K562 (cell line): ENCODE data around the gene POSTN. TPM values are rescaled to one million over a fixed set of nuclear protein-coding genes. Genes with fewer than 3 reads are reported as not detected.

Experiments used
- ATAC-seq: fragments of 200-7000 bp; cut with Tn5 transposase; 3 replicates; pipeline ENCODE4 v1.9.1; 2020; ENCODE audit warnings: moderate library complexity
- BruUV-seq: library from RNA; stranded (reverse); fragments of 400-500 nt; replicated peaks from 2 replicates; lab custom pipeline; 2021; lab: Mats Ljungman, UMichigan
- CTCF ChIA-PET: fragments of 300-600 bp; formaldehyde crosslinking; extraction: SDS; loops from one replicate; lab custom pipeline; 2021; ENCODE audit warnings: low intra/inter-chr PET ratio; lab: Yijun Ruan, JAX
- POLR2A ChIA-PET: fragments of 300-600, 350-650 bp; sonication (Branson Sonifier 250); formaldehyde crosslinking; extraction: SDS; loops from one replicate; lab custom pipeline; 2021; ENCODE audit warnings: antibody characterized with exemption, inconsistent platforms; lab: Yijun Ruan, JAX
- DNase-seq, 4 experiments: peaks; one replicate each; pipeline versions ENCODE4 v3.0.0 to v3.0.0-alpha.2; 2011 to 2018; ENCODE audit warnings: low spot score in 3 of 4, mixed read lengths in 3 of 4; ENCODE audit errors: extremely low read depth in 1 of 4
- FAIRE-seq: peaks from 2 replicates; lab custom pipeline; 2011; peaks lifted over from hg19 to GRCh38; lab: Jason Lieb, UNC
- H2AFZ ChIP-seq: 2 replicates; pipeline ENCODE4 v1.6.0; 2011; ENCODE audit warnings: low read depth, low read length, control low read depth, inconsistent platforms
- H3K27ac ChIP-seq: fragments of 200-600 bp; 3 replicates; pipeline ENCODE4 v1.8.0; 2011; ENCODE audit warnings: low read depth, mild to moderate bottlenecking, control low read depth, inconsistent platforms, low read length, moderate library complexity, mixed read lengths; ENCODE audit errors: extremely low read depth
- H3K27me3 ChIP-seq, 2 experiments: fragments of 300-600 bp in 1 of 2; 2 replicates in 1 of 2; 3 replicates in 1 of 2; pipeline versions ENCODE4 v1.6.0 to v1.8.0; 2011; ENCODE audit warnings: inconsistent platforms in 2 of 2, low read length in 2 of 2, mild to moderate bottlenecking in 1 of 2, mixed read lengths in 1 of 2, moderate library complexity in 1 of 2; ENCODE audit not compliant: control insufficient read depth in 2 of 2, insufficient read depth in 2 of 2
- H3K36me3 ChIP-seq: fragments of 300-600 bp; 3 replicates; pipeline ENCODE4 v1.8.0; 2011; ENCODE audit warnings: mild to moderate bottlenecking, low read length, inconsistent platforms; ENCODE audit not compliant: control insufficient read depth, insufficient read depth
- H3K4me1 ChIP-seq, 2 experiments: fragments of 200-600 bp in 1 of 2; replicated peaks in 1 of 2; 2 replicates in 1 of 2; 3 replicates in 1 of 2; pipeline versions ENCODE4 v1.5.1 to v1.8.0; 2011; ENCODE audit warnings: inconsistent platforms in 2 of 2, low read length in 2 of 2, mild to moderate bottlenecking in 1 of 2, mixed read lengths in 1 of 2, moderate library complexity in 1 of 2; ENCODE audit not compliant: control insufficient read depth in 2 of 2, insufficient read depth in 2 of 2
- H3K4me2 ChIP-seq: 2 replicates; pipeline ENCODE4 v1.6.1; 2011; ENCODE audit warnings: low read length, control low read depth, inconsistent platforms, mixed read lengths; ENCODE audit not compliant: insufficient read depth
- H3K4me3 ChIP-seq: fragments of 200-600 bp; sonication (generic), shearing (Covaris generic); 2 replicates; pipeline ENCODE4 v1.5.1; 2016; ENCODE audit warnings: control low read depth, inconsistent platforms
- H3K79me2 ChIP-seq: fragments of 200-600 bp; 3 replicates; pipeline ENCODE4 v1.8.0; 2011; ENCODE audit warnings: low read length, inconsistent platforms; ENCODE audit not compliant: control insufficient read depth, insufficient read depth
- H3K9ac ChIP-seq, 2 experiments: 2 replicates each; pipeline versions ENCODE4 v1.6.0 to v1.6.1; 2011; ENCODE audit warnings: low read depth in 2 of 2, low read length in 2 of 2, control low read depth in 1 of 2, inconsistent platforms in 1 of 2, mild to moderate bottlenecking in 1 of 2, mixed read lengths in 1 of 2; ENCODE audit not compliant: insufficient read depth in 1 of 2
- H3K9me1 ChIP-seq: one replicate; pipeline ENCODE4 v1.6.0; 2011; ENCODE audit warnings: inconsistent platforms, mild to moderate bottlenecking, low read length, moderate library complexity; ENCODE audit not compliant: control insufficient read depth, insufficient read depth
- H3K9me3 ChIP-seq: replicated peaks from 2 replicates; pipeline ENCODE4 v1.5.1; 2011; ENCODE audit warnings: low read depth, low read length, inconsistent platforms; ENCODE audit not compliant: control insufficient read depth, insufficient read depth
- H4K20me1 ChIP-seq: replicated peaks from 2 replicates; pipeline ENCODE4 v1.6.1; 2011; ENCODE audit warnings: low read length, inconsistent platforms, mixed read lengths; ENCODE audit not compliant: control insufficient read depth, insufficient read depth
- ASH1L ChIP-seq: fragments of 450-650 bp; IDR thresholded peaks from 2 replicates; pipeline ENCODE4 v1.6.1; 2018; ENCODE audit warnings: borderline replicate concordance, mild to moderate bottlenecking, low read depth; ENCODE audit not compliant: partially characterized antibody
- CXXC5 ChIP-seq: fragments of 250-450 bp; sonication (Bioruptor Pico); IDR thresholded peaks from 2 replicates; pipeline ENCODE4 v1.8.0; 2022; ENCODE audit warnings: inconsistent platforms, mild to moderate bottlenecking, moderate library complexity
- FOXA1 ChIP-seq: fragments of 450-650 bp; IDR thresholded peaks from 2 replicates; pipeline ENCODE4 v1.6.1; 2016; ENCODE audit warnings: mild to moderate bottlenecking, borderline replicate concordance
- RBM34 ChIP-seq: fragments of 200-400 bp; formaldehyde crosslinking; IDR thresholded peaks from 2 replicates; pipeline ENCODE4 v1.6.1; 2018; ENCODE audit warnings: low read length, borderline replicate concordance; ENCODE audit not compliant: insufficient read depth
- ZBTB40 ChIP-seq, 2 experiments: fragments of 450-650 bp in 1 of 2; sonication (generic) in 1 of 2; formaldehyde crosslinking in 1 of 2; IDR thresholded peaks; 2 replicates each; pipeline versions ENCODE4 v1.7.1 to v1.9.0; 2016 to 2022; ENCODE audit warnings: inconsistent platforms in 1 of 2, mild to moderate bottlenecking in 1 of 2, missing genetic modification reagents in 1 of 2
- ZNF398 ChIP-seq: fragments of 250-450 bp; sonication (Bioruptor Pico); IDR thresholded peaks from 2 replicates; pipeline ENCODE4 v1.8.0; 2021; ENCODE audit warnings: moderate library complexity, mild to moderate bottlenecking, inconsistent platforms
- ZNF655 ChIP-seq: fragments of 250-450 bp; sonication (Bioruptor Pico); IDR thresholded peaks from 2 replicates; pipeline ENCODE4 v1.5.0; 2021
- WGBS: fragments of 100-300 bp; shearing (Covaris generic); methylation state at CpG from one replicate; pipeline ENCODE4 v1.1.6; 2016; ENCODE audit warnings: low coverage, mixed read lengths; ENCODE audit not compliant: insufficient coverage; ENCODE audit errors: missing lambda C conversion rate; 5-methylcytosine and 5-hydroxymethylcytosine counted together
- in situ Hi-C: fragments of 300-500 bp; cut with MboI; formaldehyde crosslinking; loops from 4 replicates; pipeline ENCODE4 v1.15.0; 2018; ENCODE audit warnings: inconsistent platforms, mixed read lengths
- intact Hi-C: fragments of 100-400 bp; cut with micrococcal nuclease; formaldehyde crosslinking; loops from 2 replicates; pipeline ENCODE4 v1.14.2; 2022
- polyA plus RNA-seq, 8 experiments: library from polyadenylated mRNA; depleted of rRNA in 4 of 8; stranded (reverse) in 5 of 8; unstranded in 3 of 8; fragments of >200 nt; fragmentation: Nextera tagmentation in 2 of 8; fragmentation: Illumina TruSeq in 1 of 8; extraction: Ambion mirVana in 2 of 8; extraction: Trizol in 1 of 8; gene quantifications; 2 replicates each; pipeline versions ENCODE4 v1.2.1 to v1.2.3, GENCODE V29; 2011 to 2014; ENCODE audit warnings: inconsistent platforms in 1 of 8, missing spikeins in 1 of 8
- total RNA-seq, 7 experiments: library from RNA; depleted of rRNA in 6 of 7; stranded (reverse); fragments of >200 nt in 6 of 7; fragmentation: Illumina TruSeq in 2 of 7; extraction: Trizol in 2 of 7; gene quantifications; 2 replicates each; pipeline versions ENCODE4 v1.2.1 to v1.2.3, GENCODE V29; 2011 to 2021; ENCODE audit warnings: low replicate concordance in 1 of 7

POSTN gene
- total and polyA plus RNA-seq, 9 of the 15 experiments (the other 6 are each of a cell fraction or from before 2014, with no cell fraction given): 0.01 to 0.04 TPM; not detected in 7

- TF ChIP-seq ZNF655: no peak
These were observed 67.5 kb downstream of the POSTN start (continued) for GRCh38 chr13:37531049-37531448.

- CTCF ChIA-PET: no interaction called here
These were observed 68.7 kb downstream of the POSTN start for GRCh38 chr13:37529751-37530385.

More at GRCh38 chr13:37529751-37530385, 68.7 kb downstream of the POSTN start:
- H3K4me3 ChIP-seq: no peak overlapping the region
- H3K4me2 ChIP-seq: no peak overlapping the region
- intact Hi-C loops: no loop called here
- no peaks in the 10 kb centered on the region for H4K20me1 ChIP-seq
- in situ Hi-C loops: no loop called here
- FAIRE-seq (no peak), DNase-seq (no peak), ATAC-seq (no peak)
- no peak overlapping the region for H3K9ac ChIP-seq
- no peaks in the 10 kb centered on the region for H3K79me2 ChIP-seq
- no peak overlapping the region for H3K27ac ChIP-seq
- no peaks in the 10 kb centered on the region for H3K9me1 ChIP-seq
- POLR2A ChIA-PET: interaction anchor here (0.6 kb wide), 1 partner anchor 62 kb away, joined by 3 read pairs; no protein-coding TSS in a partner anchor
- H3K27me3 ChIP-seq: no peaks in the 10 kb centered on the region
- 0% methylated on average over 2 of the region's 2 CpGs for WGBS
- no peaks in the 10 kb centered on the region for H3K36me3 ChIP-seq
- no TSS peak for BruUV-seq
- H2AFZ ChIP-seq: no peak overlapping the region
- TF ChIP-seq CXXC5 (CRISPR knock-in tag) (no peak), RBM34 (no peak), ZNF398 (no peak), ZBTB40 (IDR thresholded peaks at IDR 0.05) (no peak), ZBTB40 (CRISPR knock-in tag; IDR thresholded peaks at IDR 0.05) (no peak), ASH1L (no peak), FOXA1 (no peak)
- no peaks in the 10 kb centered on the region for H3K9me3 ChIP-seq
- H3K4me1 ChIP-seq: no peaks in the 10 kb centered on the region
